GM12878 (cell line): ENCODE data around the gene HTR7. TPM values are rescaled to one million over a fixed set of nuclear protein-coding genes. Genes with fewer than 3 reads are reported as not detected.

ENCODE experiments used
- ATAC-seq: fragments of 200-7000 bp; cut with Tn5 transposase; 3 replicates; pipeline ENCODE4 v1.9.1; 2020; ENCODE audit warnings: mild to moderate bottlenecking, moderate library complexity
- BruUV-seq: library from RNA; stranded (reverse); fragments of 400-500 nt; replicated peaks from 2 replicates; lab custom pipeline; 2021; lab: Mats Ljungman, UMichigan
- CTCF ChIA-PET: fragments of 300-600 bp; sonication (Branson Sonifier 250); formaldehyde crosslinking; extraction: SDS; loops from one replicate; lab custom pipeline; 2021; ENCODE audit warnings: inconsistent platforms; lab: Yijun Ruan, JAX
- POLR2A ChIA-PET: fragments of 350-600 bp; formaldehyde crosslinking; extraction: SDS; loops from one replicate; lab custom pipeline; 2021; ENCODE audit warnings: inconsistent platforms; lab: Charles Lee
- RAD21 ChIA-PET: fragments of 300-600 bp; sonication (Branson Sonifier 250); formaldehyde crosslinking; loops from one replicate; lab custom pipeline; 2023; ENCODE audit warnings: antibody characterized with exemption; ENCODE audit not compliant: unreplicated experiment; lab: Charles Lee
- SMC1A ChIA-PET: fragments of 300-600 bp; sonication (Branson Sonifier 250); formaldehyde crosslinking; loops from one replicate; lab custom pipeline; 2023; ENCODE audit not compliant: unreplicated experiment, uncharacterized antibody; lab: Charles Lee
- DNase-seq: peaks from one replicate; pipeline ENCODE4 v3.0.0-alpha.2; 2011; ENCODE audit warnings: low read depth, low spot score
- FAIRE-seq: peaks from 3 replicates; lab custom pipeline; 2011; peaks lifted over from hg19 to GRCh38; lab: Jason Lieb, UNC
- H2AFZ ChIP-seq: 2 replicates; pipeline ENCODE4 v1.6.0; 2011; ENCODE audit warnings: low read depth, low read length, control low read depth; ENCODE audit not compliant: control insufficient read depth
- H3K27ac ChIP-seq: 2 replicates; pipeline ENCODE4 v1.5.1; 2011; ENCODE audit warnings: control low read depth; ENCODE audit not compliant: control insufficient read depth, insufficient read depth
- H3K27me3 ChIP-seq, 2 experiments: replicated peaks in 1 of 2; 2 replicates each; pipeline versions ENCODE4 v1.6.0 to v1.6.1; 2011; ENCODE audit warnings: low read length in 1 of 2; ENCODE audit not compliant: control insufficient read depth in 2 of 2, insufficient read depth in 2 of 2
- H3K36me3 ChIP-seq, 2 experiments: 2 replicates each; pipeline ENCODE4 v1.5.1; 2011; ENCODE audit warnings: low read length in 1 of 2; ENCODE audit not compliant: control insufficient read depth in 2 of 2, insufficient read depth in 2 of 2
- H3K4me1 ChIP-seq: 2 replicates; pipeline ENCODE4 v1.6.1; 2011; ENCODE audit warnings: mild to moderate bottlenecking, low read length, moderate library complexity, mixed read lengths; ENCODE audit not compliant: control insufficient read depth, insufficient read depth
- H3K4me2 ChIP-seq: 2 replicates; pipeline ENCODE4 v1.6.0; 2011; ENCODE audit warnings: control low read depth; ENCODE audit not compliant: control insufficient read depth, insufficient read depth
- H3K4me3 ChIP-seq: fragments of 200-600 bp; sonication (generic); 2 replicates; pipeline ENCODE4 v1.5.1; 2016
- H3K79me2 ChIP-seq: 2 replicates; pipeline ENCODE4 v1.6.0; 2011; ENCODE audit warnings: low read length; ENCODE audit not compliant: control insufficient read depth, insufficient read depth
- H3K9ac ChIP-seq: 2 replicates; pipeline ENCODE4 v1.8.0; 2011; ENCODE audit warnings: low read length, control low read depth, mixed read lengths; ENCODE audit not compliant: control insufficient read depth, insufficient read depth
- H3K9me3 ChIP-seq: replicated peaks from 3 replicates; pipeline ENCODE4 v1.5.1; 2011; ENCODE audit warnings: mild to moderate bottlenecking, low read length; ENCODE audit not compliant: control insufficient read depth, insufficient read depth
- H4K20me1 ChIP-seq: 2 replicates; pipeline ENCODE4 v1.6.0; 2011; ENCODE audit not compliant: control insufficient read depth, insufficient read depth
- CBX5 ChIP-seq: sonication (generic); IDR thresholded peaks from 2 replicates; pipeline ENCODE4 v1.6.1; 2016; ENCODE audit warnings: low read depth, moderate library complexity, mild to moderate bottlenecking, inconsistent platforms
- CHD2 ChIP-seq: IDR thresholded peaks from 2 replicates; pipeline ENCODE4 v1.6.1; 2011; ENCODE audit warnings: low read depth, low read length, improper control_type of control experiment, borderline replicate concordance
- EGR1 ChIP-seq, 2 experiments: IDR thresholded peaks; 1 replicate in 1 of 2; 2 replicates in 1 of 2; pipeline ENCODE4 v1.6.1; 2011 to 2012; ENCODE audit warnings: low read depth in 2 of 2, low read length in 2 of 2, borderline replicate concordance in 1 of 2, mild to moderate bottlenecking in 1 of 2, moderate library complexity in 1 of 2
- ETV6 ChIP-seq, 2 experiments: fragments of 450-650 bp in 1 of 2; IDR thresholded peaks in 1 of 2; conservative IDR thresholded peaks in 1 of 2; 2 replicates each; pipeline ENCODE4 v1.6.1; 2014; ENCODE audit warnings: antibody characterized with exemption in 1 of 2, borderline replicate concordance in 1 of 2, low read depth in 1 of 2, mild to moderate bottlenecking in 1 of 2, moderate library complexity in 1 of 2
- IRF3 ChIP-seq: fragments of 450-650 bp; IDR thresholded peaks from 2 replicates; pipeline ENCODE4 v1.6.1; 2014; ENCODE audit warnings: mild to moderate bottlenecking
- IRF4 ChIP-seq: IDR thresholded peaks from 2 replicates; pipeline ENCODE4 v1.6.1; 2011; ENCODE audit warnings: low read depth, low read length
- LARP7 ChIP-seq: fragments of 450-650 bp; IDR thresholded peaks from 2 replicates; pipeline ENCODE4 v1.6.1; 2017; ENCODE audit warnings: mild to moderate bottlenecking
- MYB ChIP-seq: fragments of 150-350 bp; IDR thresholded peaks from 2 replicates; pipeline ENCODE4 v1.6.1; 2014; ENCODE audit warnings: mild to moderate bottlenecking, low read depth, low read length, borderline replicate concordance
- NRF1 ChIP-seq: conservative IDR thresholded peaks from 2 replicates; pipeline ENCODE4 v1.6.1; 2011; ENCODE audit warnings: mild to moderate bottlenecking, low read depth, low read length, improper control_type of control experiment
- PAX8 ChIP-seq: fragments of 450-650 bp; IDR thresholded peaks from 2 replicates; pipeline ENCODE4 v1.6.1; 2017; ENCODE audit warnings: mild to moderate bottlenecking, moderate library complexity
- POU2F2 ChIP-seq: IDR thresholded peaks from 3 replicates; pipeline ENCODE4 v1.6.1; 2011; ENCODE audit warnings: low read depth, mild to moderate bottlenecking, low read length, borderline replicate concordance
- SKIL ChIP-seq: fragments of 450-650 bp; IDR thresholded peaks from 2 replicates; pipeline ENCODE4 v1.6.1; 2017; ENCODE audit warnings: mild to moderate bottlenecking, low read depth, inconsistent platforms; ENCODE audit not compliant: poor library complexity, severe bottlenecking
- TCF3 ChIP-seq: IDR thresholded peaks from 2 replicates; pipeline ENCODE4 v1.6.1; 2012; ENCODE audit warnings: low read depth, mild to moderate bottlenecking, low read length, borderline replicate concordance; ENCODE audit not compliant: insufficient read depth
- WGBS: methylation state at CpG from one replicate; pipeline ENCODE4 v1.1.6; 2016; ENCODE audit warnings: low lambda C conversion rate; ENCODE audit not compliant: insufficient replicate concordance, insufficient coverage; ENCODE audit errors: missing lambda C conversion rate; 5-methylcytosine and 5-hydroxymethylcytosine counted together
- in situ Hi-C: fragments of 300-500 bp; cut with MboI; formaldehyde crosslinking; loops from 9 replicates; pipeline ENCODE4 v1.14.3; 2018; ENCODE audit warnings: mixed read lengths
- intact Hi-C: fragments of 100-400 bp; cut with micrococcal nuclease; formaldehyde crosslinking; loops from one replicate; pipeline ENCODE4 v1.14.2; 2022; ENCODE audit not compliant: unreplicated experiment
- polyA plus RNA-seq, 11 experiments: library from polyadenylated mRNA; depleted of rRNA in 4 of 11; unstranded in 6 of 11; stranded (reverse) in 5 of 11; fragments of >200 nt; fragmentation: Nextera tagmentation in 4 of 11; fragmentation: Illumina TruSeq in 1 of 11; extraction: Ambion mirVana in 4 of 11; extraction: Trizol in 1 of 11; gene quantifications; 1 replicate in 1 of 11; 2 replicates in 10 of 11; pipeline versions ENCODE4 v1.2.1 to v1.2.3, GENCODE V29; 2011 to 2016; ENCODE audit warnings: inconsistent platforms in 2 of 11, missing spikeins in 2 of 11, low read depth in 1 of 11
- total RNA-seq, 4 experiments: library from RNA; depleted of rRNA in 3 of 4; stranded (reverse); fragments of >200 nt in 3 of 4; fragmentation: Illumina TruSeq in 1 of 4; extraction: Trizol in 1 of 4; gene quantifications; 2 replicates each; pipeline versions ENCODE4 v1.2.1 to v1.2.3, GENCODE V29; 2013 to 2021
- TF ChIP-seq, protein P1 (sequence below): IDR thresholded peaks from 2 replicates; pipeline ENCODE4 v1.6.1; 2012; ENCODE audit warnings: low read depth, low read length, improper control_type of control experiment

HTR7 gene
- total and polyA plus RNA-seq, 10 of the 15 experiments (the other 5 are each of a cell fraction or from before 2014, with no cell fraction given), result 0.01 to 1.3 (median 0.06) TPM; not detected in 4

DNA sequence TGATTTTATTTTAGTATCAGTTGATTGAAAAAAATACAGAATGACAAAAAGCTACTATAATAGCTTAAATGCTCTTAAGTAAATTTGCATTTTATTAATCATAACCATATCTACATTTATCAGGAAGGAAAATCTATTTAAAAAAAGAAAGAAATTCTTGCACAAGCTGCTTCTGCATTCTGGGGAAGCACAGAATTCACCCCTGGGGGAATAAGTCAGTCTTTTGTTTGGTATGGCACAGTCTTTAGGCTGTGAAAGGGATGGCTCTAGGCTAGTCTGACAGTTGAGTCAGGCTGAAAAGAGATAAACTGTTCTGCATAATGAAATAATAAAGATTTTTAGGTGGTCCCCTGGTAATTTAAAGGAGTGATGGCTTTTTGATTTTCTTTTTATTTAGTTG, 37.9 kb downstream of the HTR7 start:
- H3K9me3 ChIP-seq, result peaks cover 3% of the 10 kb centered on the region; the same call in 1 of the 3 replicates
- no peaks in the 10 kb centered on the region for H3K36me3 ChIP-seq
- no peak overlapping the region for H3K27ac ChIP-seq
- ChIA-PET SMC1A (interaction anchor here (0.7 kb wide), 1 partner anchor 115 kb away, joined by 3 read pairs; no protein-coding TSS in a partner anchor), POLR2A (interaction anchor here (0.7 kb wide), 1 partner anchor 123 kb away, joined by 3 read pairs; no protein-coding TSS in a partner anchor), CTCF (no interaction called here), RAD21 (no interaction called here)
- H3K27me3 ChIP-seq, result no peaks in the 10 kb centered on the region
- in situ Hi-C loops, result no loop called here
- H3K9ac ChIP-seq, result no peak overlapping the region
- intact Hi-C loops, result no loop called here
- no TSS peak for BruUV-seq
- FAIRE-seq (no peak), ATAC-seq (no peak), DNase-seq (no peak)
- no peak overlapping the region for H3K4me2 ChIP-seq
- H3K4me1 ChIP-seq, result no peaks in the 10 kb centered on the region
- H3K4me3 ChIP-seq, result no peak overlapping the region
- H3K79me2 ChIP-seq, result no peaks in the 10 kb centered on the region
- no peaks in the 10 kb centered on the region for H4K20me1 ChIP-seq
- TF ChIP-seq, protein P1, sequence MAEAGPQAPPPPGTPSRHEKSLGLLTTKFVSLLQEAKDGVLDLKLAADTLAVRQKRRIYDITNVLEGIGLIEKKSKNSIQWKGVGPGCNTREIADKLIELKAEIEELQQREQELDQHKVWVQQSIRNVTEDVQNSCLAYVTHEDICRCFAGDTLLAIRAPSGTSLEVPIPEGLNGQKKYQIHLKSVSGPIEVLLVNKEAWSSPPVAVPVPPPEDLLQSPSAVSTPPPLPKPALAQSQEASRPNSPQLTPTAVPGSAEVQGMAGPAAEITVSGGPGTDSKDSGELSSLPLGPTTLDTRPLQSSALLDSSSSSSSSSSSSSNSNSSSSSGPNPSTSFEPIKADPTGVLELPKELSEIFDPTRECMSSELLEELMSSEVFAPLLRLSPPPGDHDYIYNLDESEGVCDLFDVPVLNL, result no peak
- no peak overlapping the region for H2AFZ ChIP-seq

DNA sequence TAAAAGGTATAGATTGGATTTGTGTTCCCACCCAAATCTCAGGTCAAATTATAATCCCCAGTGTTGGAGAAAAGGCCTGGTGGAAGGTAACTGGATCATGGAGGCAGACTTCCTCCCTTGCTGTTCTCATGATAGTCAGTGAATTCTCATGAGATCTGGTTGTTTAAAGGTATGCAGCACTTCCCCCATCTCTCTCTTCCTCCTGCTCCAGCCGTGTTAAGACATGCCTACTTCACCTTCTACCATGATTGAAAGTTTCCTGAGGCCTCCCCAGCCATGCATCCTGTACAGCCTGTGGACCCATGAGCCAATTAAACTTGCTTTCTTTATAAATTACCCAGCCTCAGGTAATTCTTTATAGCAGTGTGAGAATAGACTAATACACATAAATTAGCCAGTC, 39.1 kb downstream of the HTR7 start:
- H3K4me1 ChIP-seq, result no peaks in the 10 kb centered on the region
- intact Hi-C loops (no loop called here), in situ Hi-C loops (no loop called here)
- no peak overlapping the region for H3K9ac ChIP-seq
- FAIRE-seq (no peak), ATAC-seq (no peak), DNase-seq (no peak)
- no peak overlapping the region for H2AFZ ChIP-seq
- SMC1A ChIA-PET, result no interaction called here
- 0% methylated on average over 1 of the region's 1 CpG for WGBS
- H3K36me3 ChIP-seq, result no peaks in the 10 kb centered on the region
- H3K9me3 ChIP-seq, result peaks cover 3% of the 10 kb centered on the region; the same call in 1 of the 3 replicates
- RAD21 ChIA-PET, result no interaction called here
- H3K79me2 ChIP-seq, result no peaks in the 10 kb centered on the region
- CTCF ChIA-PET, result no interaction called here
- no peak overlapping the region for H3K27ac ChIP-seq
- H3K4me3 ChIP-seq, result no peak overlapping the region
- H3K4me2 ChIP-seq, result no peak overlapping the region
- no peaks in the 10 kb centered on the region for H4K20me1 ChIP-seq
- no TSS peak for BruUV-seq
- POLR2A ChIA-PET, result no interaction called here
- H3K27me3 ChIP-seq, result no peaks in the 10 kb centered on the region
- no peak for TF ChIP-seq TCF3
- no peak for TF ChIP-seq IRF3
- no peak for TF ChIP-seq PAX8
- no peak for TF ChIP-seq IRF4
- TF ChIP-seq ETV6 (conservative IDR thresholded peaks at IDR 0.05 in 1 of 2, IDR thresholded peaks at IDR 0.05 in 1 of 2; ENCODE audit: borderline replicate concordance in 1 of 2, low read depth in 1 of 2), result no peak
- no peak for TF ChIP-seq MYB
- no peak for TF ChIP-seq SKIL
- no peak for TF ChIP-seq LARP7
- TF ChIP-seq CBX5, result no peak
- TF ChIP-seq NRF1, result no peak
- TF ChIP-seq CHD2, result no peak
- no peak for TF ChIP-seq EGR1 (IDR thresholded peaks at IDR 0.05; ENCODE audit: borderline replicate concordance in 1 of 2, low read depth in 2 of 2, low read length in 2 of 2)
- no peak for TF ChIP-seq POU2F2
